Natural killer cell (primary cell): ENCODE results near the gene KRT34. TPM values are rescaled to one million over a fixed set of nuclear protein-coding genes. Genes with fewer than 3 reads are reported as not detected.

Source experiments
- ATAC-seq, 3 donors: fragments of 150-1000 bp in 2 of 3; fragments of 200-7000 bp in 1 of 3; cut with Tn5 transposase; 1 replicate in 1 of 3; 2 replicates in 2 of 3; pipeline ENCODE4 v1.10.0; 2021; ENCODE audit warnings: mild to moderate bottlenecking in 2 of 3, moderate library complexity in 2 of 3
- DNase-seq, 2 donors: peaks; one replicate each; pipeline versions ENCODE4 v3.0.0 to v3.0.0-alpha.2; 2013 to 2021; ENCODE audit warnings: mixed read lengths in 1 of 2
- H3K27ac ChIP-seq: one replicate; pipeline ENCODE4 v1.5.1; 2013; ENCODE audit warnings: mild to moderate bottlenecking, low read length
- H3K27me3 ChIP-seq: one replicate; pipeline ENCODE4 v1.6.1; 2013; ENCODE audit warnings: low read length; ENCODE audit not compliant: control insufficient read depth, insufficient read depth
- H3K36me3 ChIP-seq: one replicate; pipeline ENCODE4 v1.6.1; 2013; ENCODE audit warnings: low read length; ENCODE audit not compliant: control insufficient read depth, insufficient read depth
- H3K4me1 ChIP-seq: one replicate; pipeline ENCODE4 v1.6.1; 2013; ENCODE audit warnings: low read length; ENCODE audit not compliant: control insufficient read depth, insufficient read depth
- H3K4me3 ChIP-seq: one replicate; pipeline ENCODE4 v1.5.1; 2013; ENCODE audit warnings: low read length
- H3K9me3 ChIP-seq: one replicate; pipeline ENCODE4 v1.6.1; 2013; ENCODE audit warnings: low read length; ENCODE audit not compliant: control insufficient read depth, insufficient read depth
- H3K27ac Mint-ChIP-seq, 2 donors: one replicate each; pipeline ENCODE4 v1.8.0; 2022; ENCODE audit warnings: mild to moderate bottlenecking in 2 of 2, mixed read lengths in 2 of 2, moderate library complexity in 1 of 2
- H3K27me3 Mint-ChIP-seq, 2 donors: one replicate each; pipeline ENCODE4 v1.8.0; 2022; ENCODE audit warnings: low read depth in 2 of 2, mixed read lengths in 2 of 2
- H3K36me3 Mint-ChIP-seq: one replicate; pipeline ENCODE4 v1.8.0; 2022; ENCODE audit warnings: mixed read lengths
- H3K4me1 Mint-ChIP-seq, 2 donors: one replicate each; pipeline ENCODE4 v1.8.0; 2022; ENCODE audit warnings: mixed read lengths in 2 of 2
- H3K4me3 Mint-ChIP-seq: one replicate; pipeline ENCODE4 v1.8.0; 2022; ENCODE audit warnings: mild to moderate bottlenecking, moderate library complexity, mixed read lengths
- H3K9me3 Mint-ChIP-seq, 2 donors: one replicate each; pipeline ENCODE4 v1.8.0; 2022; ENCODE audit warnings: mixed read lengths in 2 of 2
- WGBS: methylation state at CpG from one replicate; pipeline ENCODE4 v1.1.7; 2013; ENCODE audit warnings: missing lambda C conversion rate; ENCODE audit not compliant: insufficient coverage; 5-methylcytosine and 5-hydroxymethylcytosine counted together
- intact Hi-C: fragments of 100-400 bp; cut with micrococcal nuclease; formaldehyde crosslinking; loops from one replicate; pipeline ENCODE4 v1.14.2; 2022
- total RNA-seq, 4 donors: library from RNA; stranded (reverse); fragments of 120-200 nt in 1 of 4; gene quantifications; one replicate each; pipeline versions ENCODE4 v1.2.3 to v1.2.4, GENCODE V29; 2013 to 2022
- TF ChIP-seq, protein P1 (sequence below): fragments of 200-600 bp; IDR thresholded peaks from one replicate; pipeline ENCODE4 v1.8.0; 2022; ENCODE audit warnings: antibody characterized with exemption

The KRT34 gene
- total RNA-seq, 3 donors from 2014 or later (not counting 1 experiment from before 2014, with no cell fraction given), result not detected

DNA sequence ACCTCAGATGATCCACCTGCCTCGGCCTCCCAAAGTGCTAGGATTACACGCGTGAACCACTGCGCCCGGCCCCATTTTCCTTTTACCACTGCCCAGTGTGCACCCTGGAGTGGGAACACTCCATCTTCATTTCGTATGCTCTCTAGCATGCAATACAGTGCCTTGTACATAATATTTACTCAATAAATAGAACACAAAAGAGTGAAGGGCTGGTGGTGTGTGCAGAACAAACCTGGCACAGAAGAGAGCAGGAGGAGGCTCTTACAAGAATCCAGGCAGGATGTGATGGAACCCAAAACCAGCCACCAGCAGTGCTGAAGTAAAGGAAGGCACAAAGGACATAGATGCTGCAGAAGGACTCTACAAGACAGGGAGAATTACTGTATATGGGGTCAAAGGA lies 35.0 kb upstream of the KRT34 start:
- H3K4me1 ChIP-seq, result peaks cover 13% of the 10 kb centered on the region
- peaks cover 8 to 26% of the 10 kb centered on the region in 2 donors for H3K27me3 Mint-ChIP-seq
- intact Hi-C loops, result no loop called here
- H3K9me3 ChIP-seq, result no peaks in the 10 kb centered on the region
- DNase-seq, result no peak
- no peaks in the 10 kb centered on the region for H3K9me3 Mint-ChIP-seq
- no peak overlapping the region for H3K27ac Mint-ChIP-seq
- H3K36me3 Mint-ChIP-seq, result no peaks in the 10 kb centered on the region
- no peak overlapping the region for H3K27ac ChIP-seq
- H3K4me3 Mint-ChIP-seq, result no peak overlapping the region
- no peak overlapping the region for H3K4me3 ChIP-seq
- H3K27me3 ChIP-seq, result no peaks in the 10 kb centered on the region
- TF ChIP-seq, protein P1, sequence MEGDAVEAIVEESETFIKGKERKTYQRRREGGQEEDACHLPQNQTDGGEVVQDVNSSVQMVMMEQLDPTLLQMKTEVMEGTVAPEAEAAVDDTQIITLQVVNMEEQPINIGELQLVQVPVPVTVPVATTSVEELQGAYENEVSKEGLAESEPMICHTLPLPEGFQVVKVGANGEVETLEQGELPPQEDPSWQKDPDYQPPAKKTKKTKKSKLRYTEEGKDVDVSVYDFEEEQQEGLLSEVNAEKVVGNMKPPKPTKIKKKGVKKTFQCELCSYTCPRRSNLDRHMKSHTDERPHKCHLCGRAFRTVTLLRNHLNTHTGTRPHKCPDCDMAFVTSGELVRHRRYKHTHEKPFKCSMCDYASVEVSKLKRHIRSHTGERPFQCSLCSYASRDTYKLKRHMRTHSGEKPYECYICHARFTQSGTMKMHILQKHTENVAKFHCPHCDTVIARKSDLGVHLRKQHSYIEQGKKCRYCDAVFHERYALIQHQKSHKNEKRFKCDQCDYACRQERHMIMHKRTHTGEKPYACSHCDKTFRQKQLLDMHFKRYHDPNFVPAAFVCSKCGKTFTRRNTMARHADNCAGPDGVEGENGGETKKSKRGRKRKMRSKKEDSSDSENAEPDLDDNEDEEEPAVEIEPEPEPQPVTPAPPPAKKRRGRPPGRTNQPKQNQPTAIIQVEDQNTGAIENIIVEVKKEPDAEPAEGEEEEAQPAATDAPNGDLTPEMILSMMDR, result no peak
- WGBS, result 91% methylated on average over 6 of the region's 6 CpGs
- no peaks in the 10 kb centered on the region for H3K36me3 ChIP-seq
- ATAC-seq, result no peak
- no peaks in the 10 kb centered on the region for H3K4me1 Mint-ChIP-seq

GRCh38 chr17:41416479-41416878 lies 34.4 kb upstream of the KRT34 start:
- H3K27me3 Mint-ChIP-seq, result peaks cover 8 to 32% of the 10 kb centered on the region in 2 donors
- no peaks in the 10 kb centered on the region for H3K36me3 Mint-ChIP-seq
- intact Hi-C loops, result no loop called here
- H3K4me3 Mint-ChIP-seq, result no peak overlapping the region
- DNase-seq (no peak), ATAC-seq (no peak)
- Histone ChIP-seq H3K27ac (no peak overlapping the region), H3K9me3 (no peaks in the 10 kb centered on the region), H3K4me3 (no peak overlapping the region), H3K36me3 (no peaks in the 10 kb centered on the region), H3K27me3 (no peaks in the 10 kb centered on the region), H3K4me1 (peaks cover 13% of the 10 kb centered on the region)
- no peak overlapping the region for H3K27ac Mint-ChIP-seq
- H3K9me3 Mint-ChIP-seq, result no peaks in the 10 kb centered on the region
- WGBS, result 94% methylated on average over 5 of the region's 5 CpGs
- H3K4me1 Mint-ChIP-seq, result no peaks in the 10 kb centered on the region
- TF ChIP-seq, protein P1, result no peak

GRCh38 chr17:41415833-41416335 lies 33.8 kb upstream of the KRT34 start:
- Mint-ChIP-seq H3K9me3 (no peaks in the 10 kb centered on the region), H3K4me1 (no peaks in the 10 kb centered on the region), H3K27me3 (peaks cover 8 to 34% of the 10 kb centered on the region in 2 donors), H3K36me3 (no peaks in the 10 kb centered on the region), H3K4me3 (no peak overlapping the region), H3K27ac (no peak overlapping the region)
- 79% methylated on average over 3 of the region's 3 CpGs for WGBS
- no peaks in the 10 kb centered on the region for H3K36me3 ChIP-seq
- no peak overlapping the region for H3K4me3 ChIP-seq
- DNase-seq, result no peak
- no peaks in the 10 kb centered on the region for H3K27me3 ChIP-seq
- H3K4me1 ChIP-seq, result peaks cover 13% of the 10 kb centered on the region
- no peak overlapping the region for H3K27ac ChIP-seq
- ATAC-seq, result no peak
- TF ChIP-seq, protein P1, result no peak
- no peaks in the 10 kb centered on the region for H3K9me3 ChIP-seq
- intact Hi-C loops, result no loop called here

DNA sequence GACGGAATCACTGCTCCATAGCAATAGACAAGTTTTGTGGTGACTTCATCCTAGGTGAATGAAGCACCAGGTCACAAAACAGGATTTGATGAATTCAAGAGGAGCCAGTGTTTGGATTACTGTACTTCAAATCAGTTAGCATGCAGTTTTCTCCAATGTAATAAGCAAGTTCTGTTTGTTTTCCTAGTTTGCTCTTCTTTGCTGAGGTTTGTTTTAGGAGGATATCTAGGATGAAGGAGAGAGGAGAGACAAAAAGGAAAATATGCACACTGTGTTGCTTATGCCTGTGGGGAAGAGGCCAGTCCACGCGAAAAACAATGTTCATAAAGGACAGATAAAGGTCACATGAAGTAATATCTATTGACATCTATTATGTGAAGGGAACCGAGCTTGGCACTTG lies 33.3 kb upstream of the KRT34 start:
- H3K9me3 ChIP-seq, result no peaks in the 10 kb centered on the region
- Mint-ChIP-seq H3K9me3 (no peaks in the 10 kb centered on the region), H3K27me3 (peaks cover 10 to 30% of the 10 kb centered on the region in 2 donors), H3K36me3 (no peaks in the 10 kb centered on the region), H3K4me1 (no peaks in the 10 kb centered on the region), H3K4me3 (no peak overlapping the region), H3K27ac (no peak overlapping the region)
- no peaks in the 10 kb centered on the region for H3K36me3 ChIP-seq
- 94% methylated on average over 4 of the region's 4 CpGs for WGBS
- ATAC-seq (no peak), DNase-seq (no peak)
- TF ChIP-seq, protein P1, result no peak
- intact Hi-C loops, result no loop called here
- no peak overlapping the region for H3K27ac ChIP-seq
- no peak overlapping the region for H3K4me3 ChIP-seq
- no peaks in the 10 kb centered on the region for H3K27me3 ChIP-seq
- peaks cover 13% of the 10 kb centered on the region for H3K4me1 ChIP-seq
